ENCODE results near the gene HGF.

Gene HGF

DNA sequence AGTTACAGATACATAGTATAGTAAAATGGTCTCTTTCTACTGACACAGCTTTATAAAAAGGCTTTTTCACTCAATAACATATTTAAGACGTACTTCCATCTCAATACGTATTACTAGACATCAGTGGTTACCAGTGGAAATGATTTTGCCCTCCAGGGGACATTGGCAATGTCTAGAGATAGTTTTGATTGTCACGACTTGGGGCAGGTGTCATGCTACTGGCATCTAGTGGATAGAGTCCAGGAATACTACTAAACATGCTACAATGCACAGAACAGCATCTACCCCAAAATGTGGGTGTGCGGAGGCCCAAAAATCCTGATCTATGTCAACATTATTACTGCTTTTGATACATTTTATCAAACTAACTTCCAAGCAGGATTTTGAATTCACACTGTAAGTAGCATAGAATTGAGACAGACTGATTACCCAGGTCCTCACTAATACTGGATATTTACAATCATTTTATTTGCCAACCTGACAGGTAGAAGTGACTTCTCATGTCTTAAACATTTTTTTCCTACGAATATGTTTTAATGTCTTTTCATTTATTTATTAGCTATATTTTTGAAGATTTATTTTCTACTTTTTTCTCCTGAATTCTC lies 53.8 kb downstream of the HGF start:
- TF ChIP-seq GATA3 (IDR thresholded peaks at IDR 0.05; ENCODE audit: low read depth, low read length) (no peak), GATA2 (IDR thresholded peaks at IDR 0.05; ENCODE audit: low read depth, low read length) (no peak)

DNA sequence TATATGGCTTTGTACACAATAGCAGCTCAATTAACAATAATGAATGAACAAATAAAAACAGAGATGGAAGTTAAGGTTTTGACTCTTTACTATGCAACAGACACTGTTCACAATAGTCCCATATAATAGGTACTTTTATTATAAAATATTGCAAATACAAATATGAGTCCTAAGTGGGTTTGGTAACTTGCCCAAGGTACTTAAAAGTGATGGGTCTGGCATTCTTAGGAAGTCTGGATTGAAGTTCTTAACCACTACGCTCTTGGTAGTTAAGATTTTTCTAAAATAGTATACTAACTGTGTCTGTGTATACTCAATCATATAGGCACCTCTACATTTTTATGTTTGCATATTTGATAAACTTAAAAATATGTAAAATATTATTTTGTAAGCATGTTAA lies 55.5 kb downstream of the HGF start:
- TF ChIP-seq GATA3 (IDR thresholded peaks at IDR 0.05; ENCODE audit: low read depth, low read length) (no peak), GATA2 (IDR thresholded peaks at IDR 0.05; ENCODE audit: low read depth, low read length) (no peak)

DNA sequence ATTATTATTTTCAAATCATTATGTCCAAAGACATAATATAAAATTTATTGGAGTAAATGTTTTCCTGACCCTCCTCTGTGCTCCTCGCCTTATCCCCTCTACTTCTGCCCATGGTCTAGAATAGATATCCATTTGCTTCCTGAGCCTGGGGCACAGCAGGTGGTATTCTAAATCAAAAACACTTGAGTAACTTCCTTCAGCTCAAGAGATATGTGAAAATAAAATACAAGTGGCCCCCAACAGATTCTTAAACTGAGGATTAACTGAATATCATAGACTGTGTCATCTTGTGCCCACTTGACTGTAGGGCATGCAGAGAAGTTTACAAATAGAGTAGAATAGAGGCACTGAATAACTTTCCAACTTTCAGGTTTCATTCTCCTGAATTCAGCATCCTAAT lies 59.1 kb downstream of the HGF start:
- TF ChIP-seq GATA3 (IDR thresholded peaks at IDR 0.05; ENCODE audit: low read depth, low read length) (no peak), GATA2 (IDR thresholded peaks at IDR 0.05; ENCODE audit: low read depth, low read length) (no peak)

DNA sequence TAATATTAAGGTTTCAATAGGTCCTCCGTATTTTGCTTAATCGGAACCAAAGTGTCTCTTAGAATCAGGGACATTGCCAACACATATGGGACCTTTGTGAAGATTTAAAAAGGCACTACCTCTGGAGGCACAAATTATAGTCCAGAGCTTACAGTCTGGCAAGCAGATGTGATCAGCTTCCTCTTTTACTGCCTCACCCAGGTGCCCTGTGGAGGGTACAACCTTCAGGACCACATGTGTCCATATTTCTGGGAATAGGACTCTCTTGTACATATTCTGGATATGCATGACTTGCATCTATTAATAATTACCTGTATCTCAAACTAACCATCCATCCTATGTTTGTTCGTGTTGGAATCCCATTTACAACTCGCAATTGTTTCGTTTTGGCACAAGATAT lies 60.0 kb downstream of the HGF start:
- TF ChIP-seq GATA3 (IDR thresholded peaks at IDR 0.05; ENCODE audit: low read depth, low read length) (no peak), GATA2 (IDR thresholded peaks at IDR 0.05; ENCODE audit: low read depth, low read length) (no peak)

DNA sequence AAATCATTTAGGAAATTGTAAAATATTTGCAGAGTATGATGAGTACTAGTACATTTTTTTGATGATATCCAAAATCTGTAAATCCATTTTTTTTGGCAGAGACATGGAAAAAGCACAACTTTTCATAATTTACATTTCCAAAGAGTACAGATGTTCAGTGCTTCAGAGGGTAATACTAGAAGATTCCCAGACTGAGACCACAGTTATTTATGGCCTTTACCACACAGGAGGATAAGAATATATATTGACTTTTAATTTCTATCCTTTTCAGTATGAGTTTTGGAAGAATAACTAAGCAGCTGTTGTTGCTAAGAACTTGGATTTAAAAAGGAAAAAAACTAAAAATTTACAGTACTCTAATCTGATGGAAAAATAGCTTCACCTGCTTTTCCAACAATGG lies 61.9 kb downstream of the HGF start:
- no peak for TF ChIP-seq GATA2 (IDR thresholded peaks at IDR 0.05; ENCODE audit: low read depth, low read length)

DNA sequence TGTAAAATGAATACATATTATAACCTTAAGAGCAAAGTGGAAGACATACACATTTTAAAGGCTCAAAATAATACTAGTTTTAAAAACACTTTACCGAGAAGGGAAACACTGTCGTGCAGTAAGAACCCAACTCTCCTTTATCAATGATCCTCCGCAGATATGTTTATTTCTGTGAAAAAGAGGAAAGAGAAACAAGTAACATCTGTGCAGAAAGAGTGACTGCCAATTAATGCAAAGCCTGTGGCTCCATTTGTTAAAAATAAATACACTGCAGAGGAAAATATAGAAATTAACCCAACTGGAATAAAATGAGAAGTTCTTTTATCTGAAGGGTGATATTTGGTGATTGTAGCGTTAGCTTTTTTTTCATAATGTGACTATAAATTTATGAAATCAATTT lies 62.7 kb downstream of the HGF start:
- TF ChIP-seq GATA2 (IDR thresholded peaks at IDR 0.05; ENCODE audit: low read depth, low read length) (no peak), GATA3 (IDR thresholded peaks at IDR 0.05; ENCODE audit: low read depth, low read length) (no peak)

DNA sequence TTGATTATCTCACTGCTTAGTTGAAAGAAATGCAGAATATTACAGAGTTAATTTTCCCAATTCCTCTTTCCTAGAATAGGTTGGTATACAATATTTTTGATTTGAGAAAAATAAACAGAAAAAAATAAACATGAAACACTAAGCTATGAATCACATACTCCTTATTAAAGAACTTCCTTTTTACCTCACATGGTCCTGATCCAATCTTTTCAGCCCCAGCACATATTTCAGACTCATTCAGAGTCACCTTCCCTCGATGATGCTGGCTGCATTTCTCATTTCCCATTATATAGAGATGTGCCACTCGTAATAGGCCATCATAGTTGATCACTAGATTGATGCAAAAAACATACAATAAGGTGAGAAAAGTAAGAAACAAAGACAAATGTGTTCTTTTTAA lies 64.6 kb downstream of the HGF start:
- no peak for TF ChIP-seq GATA2 (IDR thresholded peaks at IDR 0.05; ENCODE audit: low read depth, low read length)
- no peak for TF ChIP-seq GATA3 (IDR thresholded peaks at IDR 0.05; ENCODE audit: low read depth, low read length)

DNA sequence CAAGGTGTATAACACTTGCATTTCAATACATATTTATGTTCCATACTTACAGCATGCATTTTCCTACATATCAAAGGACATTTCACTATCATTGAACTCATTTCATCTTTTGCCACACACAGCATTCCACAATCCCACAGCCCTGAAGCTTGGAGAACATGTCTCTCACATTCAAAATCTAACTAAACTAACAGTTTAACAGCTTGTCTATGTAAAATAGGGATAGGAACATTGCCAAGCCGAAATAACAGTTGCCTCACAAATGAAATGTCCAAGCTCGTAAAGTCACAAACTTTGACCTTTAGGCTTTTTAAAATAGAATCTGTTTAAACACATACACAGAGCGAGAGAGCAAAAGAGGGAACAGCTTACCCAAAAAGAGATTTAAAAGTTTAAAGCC lies 65.3 kb downstream of the HGF start:
- TF ChIP-seq GATA2 (IDR thresholded peaks at IDR 0.05; ENCODE audit: low read depth, low read length) (no peak), GATA3 (IDR thresholded peaks at IDR 0.05; ENCODE audit: low read depth, low read length) (no peak)

DNA sequence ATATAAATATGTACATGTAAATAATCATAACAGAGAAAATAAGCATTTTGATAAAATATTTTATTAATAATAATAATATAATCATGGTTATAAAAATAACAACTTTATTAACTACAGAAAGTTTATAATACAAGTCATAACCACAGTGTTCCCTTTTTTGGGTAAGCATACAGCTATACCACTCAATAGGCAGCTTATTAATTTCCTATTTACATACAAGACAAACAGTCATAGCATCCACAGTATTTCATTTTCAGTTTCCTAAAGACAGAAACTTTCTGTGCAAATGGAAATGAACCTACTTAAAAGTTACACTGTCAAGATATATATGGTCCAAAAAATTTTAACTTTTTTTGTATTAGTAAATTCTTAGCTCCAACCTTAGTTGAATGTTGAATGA lies 70.9 kb downstream of the HGF start:
- TF ChIP-seq GATA2 (IDR thresholded peaks at IDR 0.05; ENCODE audit: low read depth, low read length), result no peak

DNA sequence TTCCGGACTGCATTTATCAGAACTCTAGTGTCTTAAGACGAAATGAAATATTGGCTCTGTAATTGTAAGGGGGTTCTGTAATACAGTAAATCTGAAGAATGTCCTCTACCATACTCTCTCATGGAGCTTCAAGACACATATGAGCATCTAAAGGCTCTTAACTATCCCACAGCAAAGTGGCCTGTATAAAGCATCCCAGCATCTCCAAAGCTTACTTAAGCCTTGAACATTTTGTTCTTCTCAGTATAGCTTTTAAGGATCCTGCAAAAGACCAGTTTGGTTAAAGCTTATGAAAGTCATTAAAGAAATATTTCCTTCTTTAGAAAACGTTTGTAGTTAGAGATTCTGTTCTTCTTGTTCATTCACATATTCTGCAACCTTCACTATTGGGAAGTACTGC lies 75.1 kb downstream of the HGF start:
- TF ChIP-seq GATA3 (IDR thresholded peaks at IDR 0.05; ENCODE audit: low read depth, low read length), result no peak
- no peak for TF ChIP-seq GATA2 (IDR thresholded peaks at IDR 0.05; ENCODE audit: low read depth, low read length)

DNA sequence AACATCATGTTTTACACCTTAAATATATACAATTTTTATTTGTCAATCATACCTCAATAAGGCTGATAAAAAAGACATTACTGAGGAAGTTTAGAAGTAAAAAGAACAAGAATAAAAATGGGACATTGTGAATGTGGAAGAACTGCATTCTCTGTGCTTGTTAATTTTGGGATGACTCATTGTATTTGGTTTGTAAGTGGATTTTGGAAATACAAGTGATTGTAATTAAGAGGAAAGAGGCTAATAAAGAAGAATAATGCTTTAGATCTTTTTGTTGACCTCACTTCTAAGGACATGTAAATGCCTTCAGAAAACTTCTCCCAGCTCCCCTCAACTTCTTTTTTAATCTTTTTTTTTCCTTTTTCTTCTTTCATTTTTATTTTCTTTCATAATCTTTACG lies 76.0 kb downstream of the HGF start:
- TF ChIP-seq GATA2 (IDR thresholded peaks at IDR 0.05; ENCODE audit: low read depth, low read length), result no peak
- TF ChIP-seq GATA3 (IDR thresholded peaks at IDR 0.05; ENCODE audit: low read depth, low read length), result no peak

DNA sequence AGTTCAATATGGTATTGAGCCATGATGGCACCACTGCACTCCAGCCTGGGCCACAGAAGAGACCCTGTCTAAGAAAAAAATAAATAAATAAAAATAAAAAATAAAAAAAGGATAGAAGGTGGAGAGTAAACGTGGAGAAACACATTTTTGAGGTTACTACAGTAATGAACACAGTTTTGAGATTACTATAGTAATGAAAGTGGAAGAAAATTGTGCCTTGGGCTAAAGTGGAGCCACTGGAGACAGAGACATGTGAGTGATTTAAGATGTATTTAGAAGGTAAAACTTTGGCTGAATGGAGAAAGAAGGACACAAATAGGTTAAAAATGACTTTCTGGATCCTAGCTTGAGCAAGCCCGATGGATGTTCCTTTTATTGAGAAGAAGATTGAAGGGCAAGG lies 76.8 kb downstream of the HGF start:
- no peak for TF ChIP-seq GATA3 (IDR thresholded peaks at IDR 0.05; ENCODE audit: low read depth, low read length)

DNA sequence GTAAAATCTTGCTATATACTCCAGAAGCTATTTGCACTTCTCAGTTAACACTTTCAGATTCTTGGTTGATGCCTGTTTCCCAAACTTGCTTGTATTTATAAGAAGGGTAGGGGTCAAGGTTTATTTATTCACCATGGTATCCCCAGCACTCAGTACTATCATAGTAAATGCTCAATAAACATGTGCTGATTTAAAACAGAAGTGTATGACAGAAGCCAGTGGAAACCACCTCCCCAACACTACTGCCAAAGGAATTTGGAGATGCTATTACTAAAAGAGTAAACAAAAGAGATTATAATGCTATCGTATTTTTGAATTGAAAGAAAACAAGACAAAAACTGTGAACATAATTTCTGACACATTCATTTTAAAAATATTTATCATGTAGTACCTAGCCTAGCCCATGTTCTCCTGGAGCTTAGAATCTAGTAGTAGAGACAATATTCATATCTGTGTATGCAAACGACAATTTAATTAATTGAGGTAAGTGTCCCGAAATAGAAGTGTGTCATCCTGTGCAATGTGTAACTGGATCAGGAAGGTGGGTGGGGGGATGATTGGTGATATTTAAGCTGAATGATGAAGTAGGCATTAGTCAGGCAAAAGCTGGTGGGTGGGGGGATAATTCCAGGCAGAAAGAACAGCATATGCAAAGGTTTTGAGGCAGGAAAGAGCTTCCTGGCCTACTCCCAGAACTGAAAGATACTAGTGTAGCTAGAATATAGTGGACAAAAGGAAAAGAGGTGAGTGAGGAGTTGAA lies 77.5 kb downstream of the HGF start:
- no peak for TF ChIP-seq GATA3 (IDR thresholded peaks at IDR 0.05; ENCODE audit: low read depth, low read length)
- TF ChIP-seq GATA2 (IDR thresholded peaks at IDR 0.05; ENCODE audit: low read depth, low read length), result no peak

DNA sequence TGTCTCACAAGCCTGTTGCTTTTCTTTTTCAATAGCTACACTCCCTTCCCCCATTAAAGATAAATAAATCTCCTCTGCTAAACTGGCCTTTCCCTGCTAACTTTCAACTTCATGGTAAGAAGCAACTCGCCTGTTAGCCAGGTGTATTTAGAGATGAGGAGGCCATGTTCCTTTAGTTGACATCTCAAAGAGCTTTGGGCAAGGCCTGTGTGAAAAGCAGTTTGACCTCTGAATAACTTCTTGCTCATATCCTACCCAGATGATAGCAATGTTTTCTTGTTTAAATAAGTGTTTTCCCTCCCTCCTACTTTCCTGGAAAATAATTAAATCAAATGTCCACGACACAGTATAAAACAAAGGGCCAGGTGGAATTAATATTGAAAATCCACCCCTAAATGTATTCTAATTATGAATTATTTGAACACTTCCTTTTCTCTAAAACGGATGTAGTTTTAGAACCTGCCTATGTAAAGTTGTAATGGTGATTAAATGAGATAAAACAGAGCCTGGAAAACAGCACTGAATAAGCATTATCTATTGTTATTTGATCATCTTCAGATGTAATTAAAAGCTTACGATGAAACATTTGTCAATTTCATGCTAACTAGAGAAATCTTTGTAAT lies 78.5 kb downstream of the HGF start:
- TF ChIP-seq GATA2 (IDR thresholded peaks at IDR 0.05; ENCODE audit: low read depth, low read length) (no peak), GATA3 (IDR thresholded peaks at IDR 0.05; ENCODE audit: low read depth, low read length) (no peak)

DNA sequence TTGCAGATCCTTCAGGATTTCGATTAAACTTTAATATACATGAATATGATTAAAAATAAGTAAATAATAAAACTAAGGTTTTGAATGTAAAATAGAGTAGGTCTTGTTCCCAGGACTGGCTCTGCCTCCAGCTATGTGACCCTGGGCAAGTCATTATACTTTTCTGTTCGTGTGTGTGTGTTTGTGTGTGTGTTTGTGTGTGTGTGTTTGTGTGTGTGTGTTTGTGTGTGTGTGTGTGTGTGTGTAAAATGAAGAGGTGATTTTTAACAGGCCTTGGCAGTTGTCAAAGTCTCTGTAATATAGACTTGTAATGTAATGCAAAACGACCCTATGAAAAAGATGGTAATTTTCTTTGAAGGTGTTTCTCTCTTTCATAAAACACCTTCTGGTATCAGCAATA lies 79.2 kb downstream of the HGF start:
- TF ChIP-seq GATA3 (IDR thresholded peaks at IDR 0.05; ENCODE audit: low read depth, low read length) (no peak), GATA2 (IDR thresholded peaks at IDR 0.05; ENCODE audit: low read depth, low read length) (no peak)

Measured in SH-SY5Y (cell line).